Cardiac fibroblast (primary cell): ENCODE data around the gene LOXL3.
A peak's percentile ranks its signal among the peaks of the same experiment; 100 is the strongest.
"Not testable (repeated sequence)": the region's sequence is repeated elsewhere in the genome, so short reads cannot be mapped to it uniquely, and the experiment has no call there.

Experiments used
- DNase-seq, 2 donors: peaks; one replicate each; pipeline versions ENCODE4 v3.0.0 to v3.0.0-alpha.2; 2010; ENCODE audit warnings: low read depth in 2 of 2
- H3K4me3 ChIP-seq, 2 donors: replicated peaks in 1 of 2; 1 replicate in 1 of 2; 2 replicates in 1 of 2; pipeline ENCODE4 v1.5.1; 2011; ENCODE audit warnings: low read depth in 2 of 2, low read length in 2 of 2, mild to moderate bottlenecking in 2 of 2, moderate library complexity in 1 of 2
- TF ChIP-seq, protein P1 (sequence below): IDR thresholded peaks from one replicate; pipeline ENCODE4 v1.5.1; 2011; ENCODE audit warnings: low read depth, mild to moderate bottlenecking, low read length, inconsistent platforms

LOXL3 gene

DNA sequence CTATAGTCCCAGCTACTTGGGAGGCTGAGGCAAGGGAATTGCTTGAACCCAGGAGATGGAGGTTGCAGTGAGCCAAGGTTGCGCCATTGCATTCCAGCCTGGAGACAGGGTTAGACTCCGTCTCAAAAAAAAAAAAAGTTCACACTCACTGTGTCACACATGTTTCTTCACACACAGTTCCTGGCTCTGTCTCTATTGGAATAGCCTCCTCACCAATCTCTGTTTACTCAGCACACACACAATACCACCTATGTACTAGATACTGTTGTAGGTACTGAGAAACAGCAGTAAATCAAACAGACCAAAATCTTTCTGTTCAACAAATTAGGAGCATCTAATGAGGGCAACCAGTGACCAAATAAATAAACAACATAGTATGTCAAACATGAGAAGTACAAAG is 67.6 kb downstream of the LOXL3 start:
- TF ChIP-seq, protein P1, sequence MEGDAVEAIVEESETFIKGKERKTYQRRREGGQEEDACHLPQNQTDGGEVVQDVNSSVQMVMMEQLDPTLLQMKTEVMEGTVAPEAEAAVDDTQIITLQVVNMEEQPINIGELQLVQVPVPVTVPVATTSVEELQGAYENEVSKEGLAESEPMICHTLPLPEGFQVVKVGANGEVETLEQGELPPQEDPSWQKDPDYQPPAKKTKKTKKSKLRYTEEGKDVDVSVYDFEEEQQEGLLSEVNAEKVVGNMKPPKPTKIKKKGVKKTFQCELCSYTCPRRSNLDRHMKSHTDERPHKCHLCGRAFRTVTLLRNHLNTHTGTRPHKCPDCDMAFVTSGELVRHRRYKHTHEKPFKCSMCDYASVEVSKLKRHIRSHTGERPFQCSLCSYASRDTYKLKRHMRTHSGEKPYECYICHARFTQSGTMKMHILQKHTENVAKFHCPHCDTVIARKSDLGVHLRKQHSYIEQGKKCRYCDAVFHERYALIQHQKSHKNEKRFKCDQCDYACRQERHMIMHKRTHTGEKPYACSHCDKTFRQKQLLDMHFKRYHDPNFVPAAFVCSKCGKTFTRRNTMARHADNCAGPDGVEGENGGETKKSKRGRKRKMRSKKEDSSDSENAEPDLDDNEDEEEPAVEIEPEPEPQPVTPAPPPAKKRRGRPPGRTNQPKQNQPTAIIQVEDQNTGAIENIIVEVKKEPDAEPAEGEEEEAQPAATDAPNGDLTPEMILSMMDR, result no peak
- no peak overlapping the region for H3K4me3 ChIP-seq
- DNase-seq, result no peak

- DNase-seq, result not testable (repeated sequence)
- peak overlapping the region; percentile 65 to 91 for H3K4me3 ChIP-seq
Observed at GRCh38 chr2:74483675-74484164, 70.0 kb downstream of the LOXL3 start.

DNA sequence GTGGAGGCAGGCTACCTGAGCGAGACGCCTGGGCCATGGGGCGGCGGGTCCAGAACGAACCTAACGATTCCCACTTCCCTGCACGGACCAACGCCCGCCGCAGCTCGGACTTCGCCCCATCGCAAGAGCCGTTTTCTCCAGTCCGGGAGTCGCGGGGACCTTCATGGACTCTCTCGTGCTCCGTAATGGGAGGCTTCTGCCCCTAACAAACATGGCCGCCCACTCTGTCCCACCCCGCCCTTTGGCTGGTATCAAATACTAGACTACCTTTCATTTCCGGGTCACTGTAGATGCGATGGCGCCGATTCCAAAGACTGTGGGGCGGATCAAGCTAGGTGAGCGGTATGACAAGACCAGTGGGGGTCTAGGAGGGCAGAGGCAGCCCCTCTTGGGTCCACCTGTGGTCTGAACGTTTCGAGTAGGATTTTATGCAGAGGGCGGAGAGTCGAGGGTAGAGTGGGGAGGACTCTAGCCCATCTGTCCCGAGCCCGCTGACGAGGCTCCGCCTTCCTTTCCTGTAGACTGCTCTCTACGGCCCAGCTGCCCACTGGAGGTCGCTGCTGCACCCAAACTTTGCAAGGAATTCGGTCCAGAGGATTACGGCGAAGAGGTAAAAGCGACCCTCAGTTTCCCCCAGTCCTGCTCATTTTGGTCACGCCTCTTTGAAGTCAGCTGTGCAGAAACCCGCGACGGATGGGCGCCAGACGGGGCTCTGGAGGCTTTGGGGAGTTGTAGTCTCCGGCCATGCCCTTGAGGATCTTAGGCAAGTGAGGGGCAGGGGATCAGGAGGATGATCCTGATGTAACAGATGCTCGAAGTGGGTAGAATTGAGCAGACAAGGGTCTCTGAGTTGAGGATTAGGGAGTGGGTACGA is 70.7 kb downstream of the LOXL3 start, which contains the start of the genes CCDC142 and TTC31:
TSS of gene CCDC142 (minus strand) at position 198 of the 874 bp plus-strand sequence. CDS start at position 37, 161 bp downstream.
TSS of gene TTC31 (plus strand) at position 281 of the 874 bp plus-strand sequence. CDS start at position 296, 15 bp downstream.
- TF ChIP-seq, protein P1, result peak; percentile 89

More for the DNA sequence above, 70.7 kb downstream of the LOXL3 start, which contains the start of the genes CCDC142 and TTC31:
- DNase-seq, result peak; percentile 96 to 97
- H3K4me3 ChIP-seq, result peak within 1 kb of the TSS; percentile 65 to 91
